ENCODE data around the gene SSR3. TPM values are rescaled to one million over a fixed set of nuclear protein-coding genes. Genes with fewer than 3 reads are reported as not detected.

SSR3 gene
- total RNA-seq, 1 experiment from 2014 or later: 177 TPM

DNA sequence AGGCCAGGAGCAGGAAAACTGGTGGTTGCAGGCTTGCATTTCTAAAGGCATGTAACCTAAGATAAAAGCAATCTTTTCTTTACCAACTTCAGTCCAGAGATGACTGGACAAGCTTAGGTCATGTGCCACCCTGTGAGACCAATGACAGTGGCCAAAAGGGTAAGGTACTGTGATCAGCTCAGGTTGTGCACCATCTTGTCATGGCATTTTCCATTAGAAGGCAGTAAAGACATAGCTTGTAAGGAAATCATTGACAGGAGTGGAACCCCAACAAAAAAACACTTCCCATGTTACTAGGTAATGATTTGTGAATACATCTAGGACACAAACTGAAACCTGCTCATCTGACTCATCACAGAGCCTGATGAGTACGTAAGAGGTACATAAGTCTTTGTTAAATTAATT is 35.2 kb downstream of the SSR3 start (continued):
- TF ChIP-seq REST (IDR thresholded peaks at IDR 0.05; ENCODE audit: low read depth) (no peak), SRF (IDR thresholded peaks at IDR 0.05; ENCODE audit: low read depth) (no peak), POLR2AphosphoS5 (IDR thresholded peaks at IDR 0.05; ENCODE audit: low read depth, low read length) (no peak)

DNA sequence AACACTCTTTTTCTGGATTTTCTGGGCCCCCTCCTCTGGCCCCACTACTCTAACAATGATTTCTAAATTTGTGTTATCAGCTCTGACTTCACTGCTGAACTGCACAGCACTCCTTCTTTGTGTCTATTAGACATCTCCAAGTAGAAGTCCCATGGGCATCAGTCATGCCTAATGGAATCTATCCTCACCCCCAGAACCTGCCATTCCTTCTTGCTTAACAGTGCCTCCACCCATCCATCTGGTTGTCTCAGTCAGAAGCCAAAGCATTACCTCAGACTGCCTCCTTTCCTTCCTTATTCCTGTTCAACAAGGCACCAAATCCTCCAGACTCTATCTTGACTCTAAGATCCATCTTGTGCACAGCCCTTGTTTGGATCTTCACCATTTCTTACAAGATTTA is 36.2 kb downstream of the SSR3 start:
- Histone ChIP-seq H3K4me3 (replicated peaks in 1 of 2; ENCODE audit: low read depth in 1 of 2, low read length in 2 of 2) (no peak overlapping the region), H3K79me2 (ENCODE audit: insufficient read depth, low read length) (no peaks in the 10 kb centered on the region), H3K27ac (ENCODE audit: low read depth, low read length) (no peak overlapping the region), H2AFZ (ENCODE audit: low read depth, low read length, poor library complexity, severe bottlenecking) (no peak overlapping the region), H3K9ac (ENCODE audit: low read length) (no peak overlapping the region), H3K4me2 (ENCODE audit: low read length) (no peak overlapping the region), H3K9me3 (ENCODE audit: control insufficient read depth in 1 of 2, insufficient read depth in 1 of 2, low read depth in 1 of 2, low read length in 2 of 2) (no peaks in the 10 kb centered on the region), H4K20me1 (ENCODE audit: insufficient read depth) (no peaks in the 10 kb centered on the region), H3K9me2 (ENCODE audit: insufficient read depth) (no peaks in the 10 kb centered on the region), H3K27me3 (ENCODE audit: insufficient read depth, low read length) (no peaks in the 10 kb centered on the region), H3K4me1 (ENCODE audit: control insufficient read depth in 1 of 2, insufficient read depth in 2 of 2, low read length in 2 of 2) (peaks cover 0 to 3% of the 10 kb centered on the region in 2 experiments; a peak in 2 of 4 replicates), H3K36me3 (ENCODE audit: control insufficient read depth in 1 of 2, insufficient read depth in 2 of 2, low read length in 2 of 2) (no peaks in the 10 kb centered on the region)
- RAD21 ChIA-PET (ENCODE audit: low non-redundant PET in 1 of 2, low total read pairs in 2 of 2, uncharacterized antibody in 2 of 2, unreplicated experiment in 2 of 2): no interaction called here
- ATAC-seq (no peak), DNase-seq (ENCODE audit: low read depth, low spot score) (no peak)
- intact Hi-C loops (cut with micrococcal nuclease): loop anchor here (10.0 kb wide), 1 partner anchor 524 kb away; no protein-coding TSS in a partner anchor
- no TSS peak for BruUV-seq (replicated peaks)
- POLR2A ChIA-PET: no interaction called here
- TF ChIP-seq ZNF274 (IDR thresholded peaks at IDR 0.05; ENCODE audit: low read depth, low read length) (no peak), ZFX (IDR thresholded peaks at IDR 0.05) (no peak), POLR2A (IDR thresholded peaks at IDR 0.05; ENCODE audit: borderline replicate concordance, extremely low read depth, insufficient read depth, insufficient read length) (no peak), MAX (IDR thresholded peaks at IDR 0.05) (no peak), YY1 (IDR thresholded peaks at IDR 0.05; ENCODE audit: extremely low read depth, insufficient replicate concordance, low read depth, low read length) (no peak), POLR2AphosphoS5 (IDR thresholded peaks at IDR 0.05; ENCODE audit: low read depth, low read length) (no peak), SIN3A (IDR thresholded peaks at IDR 0.05; ENCODE audit: low read depth) (no peak), SP1 (IDR thresholded peaks at IDR 0.05; ENCODE audit: low read depth) (no peak), FOSL1 (IDR thresholded peaks at IDR 0.05; ENCODE audit: low read depth) (no peak), CEBPB (IDR thresholded peaks at IDR 0.05; ENCODE audit: low read depth) (no peak)
- TF ChIP-seq, protein P1, sequence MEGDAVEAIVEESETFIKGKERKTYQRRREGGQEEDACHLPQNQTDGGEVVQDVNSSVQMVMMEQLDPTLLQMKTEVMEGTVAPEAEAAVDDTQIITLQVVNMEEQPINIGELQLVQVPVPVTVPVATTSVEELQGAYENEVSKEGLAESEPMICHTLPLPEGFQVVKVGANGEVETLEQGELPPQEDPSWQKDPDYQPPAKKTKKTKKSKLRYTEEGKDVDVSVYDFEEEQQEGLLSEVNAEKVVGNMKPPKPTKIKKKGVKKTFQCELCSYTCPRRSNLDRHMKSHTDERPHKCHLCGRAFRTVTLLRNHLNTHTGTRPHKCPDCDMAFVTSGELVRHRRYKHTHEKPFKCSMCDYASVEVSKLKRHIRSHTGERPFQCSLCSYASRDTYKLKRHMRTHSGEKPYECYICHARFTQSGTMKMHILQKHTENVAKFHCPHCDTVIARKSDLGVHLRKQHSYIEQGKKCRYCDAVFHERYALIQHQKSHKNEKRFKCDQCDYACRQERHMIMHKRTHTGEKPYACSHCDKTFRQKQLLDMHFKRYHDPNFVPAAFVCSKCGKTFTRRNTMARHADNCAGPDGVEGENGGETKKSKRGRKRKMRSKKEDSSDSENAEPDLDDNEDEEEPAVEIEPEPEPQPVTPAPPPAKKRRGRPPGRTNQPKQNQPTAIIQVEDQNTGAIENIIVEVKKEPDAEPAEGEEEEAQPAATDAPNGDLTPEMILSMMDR (IDR thresholded peaks at IDR 0.05 in 2 of 3, conservative IDR thresholded peaks at IDR 0.05 in 1 of 3; ENCODE audit: borderline replicate concordance in 1 of 3, insufficient read depth in 1 of 3, low read depth in 2 of 3, low read length in 2 of 3): no peak
- CTCF ChIA-PET: no interaction called here

All from HCT116 (cell line).